Upper lobe of left lung (tissue), 6 donors: ENCODE results near the gene INSR. TPM values are rescaled to one million over a fixed set of nuclear protein-coding genes. Genes with fewer than 3 reads are reported as not detected.

ENCODE experiments used
- ATAC-seq, 2 donors: fragments of 200-7000 bp; cut with Tn5 transposase; one replicate each; pipeline ENCODE4 v1.9.1; 2022; ENCODE audit warnings: mild to moderate bottlenecking in 2 of 2, moderate library complexity in 2 of 2; ENCODE audit not compliant: low FRiP score in 2 of 2
- DNase-seq, 2 donors: peaks; one replicate each; pipeline ENCODE4 v3.0.0-alpha.2; 2019 to 2020
- H3K27ac ChIP-seq, 4 donors: fragments of 200-600 bp; sonication (generic); one replicate each; pipeline ENCODE4 v1.5.1; 2016 to 2019
- H3K27me3 ChIP-seq, 4 donors: fragments of 200-600 bp; sonication (generic); one replicate each; pipeline ENCODE4 v1.5.1; 2017 to 2019
- H3K36me3 ChIP-seq, 4 donors: fragments of 200-600 bp; sonication (generic); one replicate each; pipeline ENCODE4 v1.5.1; 2016 to 2019
- H3K4me1 ChIP-seq, 4 donors: fragments of 200-600 bp; sonication (generic); one replicate each; pipeline ENCODE4 v1.5.1; 2018 to 2019
- H3K4me3 ChIP-seq, 4 donors: fragments of 200-600 bp; sonication (generic); one replicate each; pipeline ENCODE4 v1.5.1; 2017 to 2019; ENCODE audit warnings: mild to moderate bottlenecking in 2 of 4, moderate library complexity in 1 of 4
- H3K9me3 ChIP-seq, 4 donors: fragments of 200-600 bp; sonication (generic); one replicate each; pipeline ENCODE4 v1.5.1; 2018 to 2019
- EP300 ChIP-seq, 4 donors: sonication (generic); formaldehyde crosslinking; IDR thresholded peaks; one replicate each; pipeline ENCODE4 v1.5.1; 2017; ENCODE audit warnings: antibody characterized with exemption in 4 of 4, control low read depth in 2 of 4
- POLR2A ChIP-seq, 4 donors: fragments of 450-650 bp; IDR thresholded peaks; one replicate each; pipeline ENCODE4 v1.5.1; 2016 to 2017; ENCODE audit warnings: antibody characterized with exemption in 4 of 4, mild to moderate bottlenecking in 2 of 4
- POLR2AphosphoS5 ChIP-seq, 2 donors: sonication (generic); formaldehyde crosslinking; IDR thresholded peaks; one replicate each; pipeline ENCODE4 v1.5.1; 2017; ENCODE audit warnings: antibody characterized with exemption in 2 of 2
- WGBS, 2 donors: methylation state at CpG; one replicate each; pipeline ENCODE4 v1.1.5; 2017 to 2018; 5-methylcytosine and 5-hydroxymethylcytosine counted together
- total RNA-seq, 6 donors: library from RNA; depleted of rRNA in 4 of 6; stranded (reverse); fragments of >200 nt in 4 of 6; gene quantifications; one replicate each; pipeline versions ENCODE4 v1.1.0 to v1.2.1, GENCODE V29; 2016 to 2021
- TF ChIP-seq, protein P1 (sequence below), 6 experiments: fragments of 450-650 bp in 4 of 6; fragments of 200-600 bp in 2 of 6; sonication (generic) in 2 of 6; IDR thresholded peaks; one replicate each; pipeline ENCODE4 v1.5.1; 2016 to 2019; ENCODE audit warnings: antibody characterized with exemption in 6 of 6
- donor health status: DM: no; HTN: no; CAD: no; lungs with moderate emphysema.
- donor health status: DM: no; HTN: yes; CAD: no; lungs with severe emphysema.

INSR gene
- total RNA-seq, 6 donors from 2014 or later, result 32.4 to 142 (median 49.9) TPM

DNA sequence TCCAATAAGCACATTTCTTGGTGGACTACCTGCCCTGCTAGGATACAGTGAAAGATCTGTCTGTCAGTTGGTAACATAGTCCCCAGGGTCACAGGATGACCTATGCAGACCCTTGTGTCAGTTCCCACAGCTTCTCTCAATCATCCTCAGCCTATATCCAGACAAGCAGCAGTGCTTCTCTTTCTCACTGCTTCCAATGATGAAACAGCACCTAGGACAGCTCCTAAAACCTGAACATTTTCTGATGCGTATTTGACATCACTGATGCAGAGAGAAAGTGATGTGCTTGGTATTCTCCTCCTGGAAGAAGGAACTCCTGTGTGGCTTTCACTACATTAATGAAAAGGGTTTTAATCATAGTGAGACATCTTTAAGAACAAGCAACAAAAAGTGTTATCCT lies 181.0 kb downstream of the INSR start:
- H3K4me3 ChIP-seq, result no peak overlapping the region
- no peak for ATAC-seq
- 74 to 84% methylated on average over 1 of the region's 1 CpG for WGBS, 2 donors
- no peak for DNase-seq
- TF ChIP-seq POLR2A (IDR thresholded peaks at IDR 0.05), result no peak
- no peak for TF ChIP-seq EP300 (IDR thresholded peaks at IDR 0.05)
- TF ChIP-seq POLR2AphosphoS5 (IDR thresholded peaks at IDR 0.05), result no peak
- TF ChIP-seq, protein P1, sequence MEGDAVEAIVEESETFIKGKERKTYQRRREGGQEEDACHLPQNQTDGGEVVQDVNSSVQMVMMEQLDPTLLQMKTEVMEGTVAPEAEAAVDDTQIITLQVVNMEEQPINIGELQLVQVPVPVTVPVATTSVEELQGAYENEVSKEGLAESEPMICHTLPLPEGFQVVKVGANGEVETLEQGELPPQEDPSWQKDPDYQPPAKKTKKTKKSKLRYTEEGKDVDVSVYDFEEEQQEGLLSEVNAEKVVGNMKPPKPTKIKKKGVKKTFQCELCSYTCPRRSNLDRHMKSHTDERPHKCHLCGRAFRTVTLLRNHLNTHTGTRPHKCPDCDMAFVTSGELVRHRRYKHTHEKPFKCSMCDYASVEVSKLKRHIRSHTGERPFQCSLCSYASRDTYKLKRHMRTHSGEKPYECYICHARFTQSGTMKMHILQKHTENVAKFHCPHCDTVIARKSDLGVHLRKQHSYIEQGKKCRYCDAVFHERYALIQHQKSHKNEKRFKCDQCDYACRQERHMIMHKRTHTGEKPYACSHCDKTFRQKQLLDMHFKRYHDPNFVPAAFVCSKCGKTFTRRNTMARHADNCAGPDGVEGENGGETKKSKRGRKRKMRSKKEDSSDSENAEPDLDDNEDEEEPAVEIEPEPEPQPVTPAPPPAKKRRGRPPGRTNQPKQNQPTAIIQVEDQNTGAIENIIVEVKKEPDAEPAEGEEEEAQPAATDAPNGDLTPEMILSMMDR (IDR thresholded peaks at IDR 0.05), result no peak
- no peaks in the 10 kb centered on the region for H3K27me3 ChIP-seq
- H3K36me3 ChIP-seq, result peaks cover 0 to 22% (median 8%) of the 10 kb centered on the region in 4 donors
- no peaks in the 10 kb centered on the region for H3K9me3 ChIP-seq
- H3K27ac ChIP-seq, result no peak overlapping the region
- no peaks in the 10 kb centered on the region for H3K4me1 ChIP-seq

DNA sequence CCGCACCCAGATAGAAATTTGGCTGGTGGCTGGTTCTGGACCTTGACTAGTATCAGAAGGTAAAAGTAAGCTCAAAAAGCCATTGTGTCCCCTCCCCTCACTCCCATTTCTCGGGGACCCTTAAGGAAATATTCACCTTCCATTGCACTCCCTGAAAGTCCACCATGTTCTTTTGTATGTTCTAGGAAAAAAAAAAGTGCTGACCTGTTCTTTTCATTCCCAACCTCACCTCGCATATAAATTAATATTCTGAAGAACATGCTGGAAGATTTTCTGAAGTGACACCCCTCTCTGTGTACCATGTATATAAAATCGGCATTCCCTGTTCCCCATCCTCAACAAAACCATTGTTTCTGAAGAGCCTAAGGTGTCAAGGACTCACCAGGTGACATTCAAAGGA lies 181.5 kb downstream of the INSR start:
- no peak for ATAC-seq
- no peak overlapping the region for H3K4me3 ChIP-seq
- H3K36me3 ChIP-seq, result peaks cover 0 to 17% (median 6%) of the 10 kb centered on the region in 4 donors
- H3K27ac ChIP-seq, result no peak overlapping the region
- no peaks in the 10 kb centered on the region for H3K27me3 ChIP-seq
- H3K4me1 ChIP-seq, result no peaks in the 10 kb centered on the region
- DNase-seq, result no peak
- TF ChIP-seq EP300 (IDR thresholded peaks at IDR 0.05), result no peak
- TF ChIP-seq, protein P1 (IDR thresholded peaks at IDR 0.05), result no peak
- no peaks in the 10 kb centered on the region for H3K9me3 ChIP-seq
- 79 to 86% methylated on average over 4 of the region's 4 CpGs for whole genome bisulfite sequencing, 2 donors

DNA sequence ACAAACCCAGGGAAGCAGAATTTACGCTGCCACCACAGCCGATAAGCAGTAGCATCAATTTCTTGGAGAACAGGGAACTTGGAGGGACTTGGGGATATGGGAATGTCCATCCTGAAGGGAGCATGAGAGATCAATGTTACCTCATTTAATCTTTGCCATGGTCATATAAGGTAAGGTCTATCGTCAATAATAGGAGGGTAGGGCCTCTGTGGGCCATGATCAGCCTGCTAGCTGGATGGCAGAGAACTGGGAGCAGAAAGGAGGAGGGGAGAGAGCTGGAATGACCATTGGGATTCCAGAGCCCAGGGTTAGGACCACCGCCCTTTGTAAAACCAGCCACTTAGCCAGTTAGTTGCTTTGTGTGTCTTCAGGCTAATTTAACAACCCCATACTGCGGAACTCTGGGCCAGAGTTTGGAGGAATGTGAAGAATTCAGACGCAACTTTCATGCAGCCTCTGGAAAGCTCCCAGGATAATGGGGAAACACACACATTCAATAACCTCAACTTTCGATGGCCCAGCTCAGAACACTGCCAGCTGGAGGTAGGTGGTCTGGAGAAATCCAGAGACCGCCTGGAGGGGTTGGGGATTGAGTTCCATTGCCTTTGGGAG lies 184.4 kb downstream of the INSR start:
- TF ChIP-seq POLR2A (IDR thresholded peaks at IDR 0.05) (no peak), EP300 (IDR thresholded peaks at IDR 0.05) (no peak), POLR2AphosphoS5 (IDR thresholded peaks at IDR 0.05) (no peak)
- TF ChIP-seq, protein P1 (IDR thresholded peaks at IDR 0.05), result no peak
- 57 to 73% methylated on average over 8 of the region's 8 CpGs for WGBS, 2 donors
- no peak overlapping the region for H3K27ac ChIP-seq
- ATAC-seq (no peak), DNase-seq (no peak)
- no peaks in the 10 kb centered on the region for H3K27me3 ChIP-seq
- no peak overlapping the region for H3K4me3 ChIP-seq
- no peaks in the 10 kb centered on the region for H3K4me1 ChIP-seq
- H3K9me3 ChIP-seq, result no peaks in the 10 kb centered on the region
- no peaks in the 10 kb centered on the region for H3K36me3 ChIP-seq

DNA sequence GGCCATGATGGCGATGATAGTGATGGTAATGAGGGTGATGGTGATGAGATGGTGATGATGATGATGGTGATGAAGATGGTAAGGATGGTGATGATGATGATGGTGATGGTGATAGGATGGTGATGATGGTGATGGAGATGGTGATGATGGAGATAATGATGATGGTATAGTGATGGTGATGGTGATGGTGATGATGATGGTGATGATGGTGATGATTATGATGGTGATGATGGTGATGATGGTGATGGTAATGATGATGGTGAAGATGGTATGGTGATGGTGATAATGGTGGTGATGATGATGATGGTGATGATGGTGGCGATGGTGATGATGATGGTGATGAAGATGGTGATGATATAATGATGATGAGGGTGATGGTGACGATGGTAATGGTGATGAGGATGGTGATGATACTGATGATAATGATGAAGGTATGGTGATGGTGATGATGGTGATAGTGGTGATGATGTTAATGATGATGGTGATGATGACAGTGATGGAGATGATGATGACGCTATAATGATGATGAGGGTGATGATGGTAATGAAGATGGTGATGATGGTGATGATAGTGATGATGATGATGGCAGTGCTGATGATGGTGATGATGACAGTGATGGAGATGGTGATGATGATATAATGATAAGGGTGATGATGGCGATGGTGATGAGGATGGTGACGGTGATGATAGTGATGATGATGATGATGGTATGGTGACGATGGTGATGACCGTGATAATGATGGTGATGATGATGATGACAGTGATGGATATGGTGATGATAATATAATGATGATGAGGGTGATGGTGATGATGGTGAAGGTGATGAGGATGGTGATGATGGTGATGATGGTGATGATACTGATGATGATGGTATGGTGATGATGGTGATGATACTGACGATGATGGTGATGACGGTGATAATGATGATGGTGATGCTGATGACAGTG lies 187.2 kb downstream of the INSR start:
- ATAC-seq (no peak), DNase-seq (no peak)
- Histone ChIP-seq H3K4me1 (peaks cover 0 to 3% (median 1%) of the 10 kb centered on the region in 4 donors), H3K27me3 (no peaks in the 10 kb centered on the region), H3K36me3 (no peaks in the 10 kb centered on the region), H3K9me3 (no peaks in the 10 kb centered on the region), H3K4me3 (no peak overlapping the region), H3K27ac (no peak overlapping the region)
- 84 to 85% methylated on average over 10 of the region's 10 CpGs for WGBS, 2 donors
- no peak for TF ChIP-seq POLR2AphosphoS5 (IDR thresholded peaks at IDR 0.05)
- TF ChIP-seq, protein P1 (IDR thresholded peaks at IDR 0.05), result no peak
- no peak for TF ChIP-seq EP300 (IDR thresholded peaks at IDR 0.05)
- TF ChIP-seq POLR2A (IDR thresholded peaks at IDR 0.05), result no peak
